ENCODE data around the gene IPCEF1. TPM values are rescaled to one million over a fixed set of nuclear protein-coding genes. Genes with fewer than 3 reads are reported as not detected.

IPCEF1 gene
- total RNA-seq, 2 donors from 2014 or later, result 3.0 to 5.7 TPM

- DNase-seq (no peak), ATAC-seq (no peak)
- no peaks in the 10 kb centered on the region for H3K27me3 ChIP-seq
- no peaks in the 10 kb centered on the region for H3K4me1 ChIP-seq
- TF ChIP-seq POLR2A (IDR thresholded peaks at IDR 0.05) (no peak), CTCF (IDR thresholded peaks at IDR 0.05) (no peak)
- H3K9me3 ChIP-seq, result no peaks in the 10 kb centered on the region
- intact Hi-C loops (cut with DNase I), result no loop called here
- 77 to 90% methylated on average over 6 of the region's 6 CpGs for WGBS, 2 donors
- H3K4me3 ChIP-seq, result no peak overlapping the region
- H3K36me3 ChIP-seq (replicated peaks in 1 of 2; ENCODE audit: insufficient read depth in 1 of 2, low read depth in 2 of 2), result no peaks in the 10 kb centered on the region
- no peak overlapping the region for H3K27ac ChIP-seq
These were observed 66.6 kb downstream of the IPCEF1 start for GRCh38 chr6:154289818-154290508.

DNA sequence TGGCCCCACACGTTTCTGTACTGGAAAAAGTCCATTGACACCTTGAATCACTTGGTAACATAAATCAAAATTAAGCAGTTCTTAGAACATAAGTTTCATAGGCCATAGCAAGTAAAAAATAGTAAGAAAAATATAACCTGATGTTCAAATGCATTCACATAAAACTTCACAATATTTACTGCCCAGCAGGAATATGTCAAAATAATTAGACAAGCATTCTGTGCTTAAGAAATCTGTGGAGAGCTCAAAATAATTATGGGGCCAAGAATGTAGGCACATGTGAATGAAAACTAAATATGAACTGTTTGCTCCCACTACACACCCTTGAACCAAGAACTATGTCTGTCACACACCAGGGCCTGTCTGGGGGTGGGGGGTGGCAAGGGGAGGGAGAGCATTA lies 70.8 kb downstream of the IPCEF1 start:
- DNase-seq (no peak), ATAC-seq (no peak)
- Histone ChIP-seq H3K36me3 (replicated peaks in 1 of 2; ENCODE audit: insufficient read depth in 1 of 2, low read depth in 2 of 2) (no peaks in the 10 kb centered on the region), H3K27ac (no peak overlapping the region), H3K27me3 (no peaks in the 10 kb centered on the region), H3K4me1 (no peaks in the 10 kb centered on the region), H3K4me3 (no peak overlapping the region), H3K9me3 (no peaks in the 10 kb centered on the region)
- intact Hi-C loops (cut with DNase I), result no loop called here
- WGBS, 2 donors, result 75% methylated on average over 1 of the region's 1 CpG
- TF ChIP-seq POLR2A (IDR thresholded peaks at IDR 0.05), result no peak
- TF ChIP-seq CTCF (IDR thresholded peaks at IDR 0.05), result no peak

GRCh38 chr6:154284313-154284853 lies 72.2 kb downstream of the IPCEF1 start:
- no peaks in the 10 kb centered on the region for H3K36me3 ChIP-seq (replicated peaks in 1 of 2; ENCODE audit: insufficient read depth in 1 of 2, low read depth in 2 of 2)
- no peaks in the 10 kb centered on the region for H3K4me1 ChIP-seq
- no peaks in the 10 kb centered on the region for H3K27me3 ChIP-seq
- ATAC-seq (no peak), DNase-seq (no peak)
- no peaks in the 10 kb centered on the region for H3K9me3 ChIP-seq
- no peak for TF ChIP-seq CTCF (IDR thresholded peaks at IDR 0.05)
- TF ChIP-seq POLR2A (IDR thresholded peaks at IDR 0.05), result no peak
- WGBS, 2 donors, result 86 to 87% methylated on average over 7 of the region's 7 CpGs
- H3K27ac ChIP-seq, result no peak overlapping the region
- no peak overlapping the region for H3K4me3 ChIP-seq
- intact Hi-C loops (cut with DNase I), result no loop called here

- no peaks in the 10 kb centered on the region for H3K9me3 ChIP-seq
- no peaks in the 10 kb centered on the region for H3K4me1 ChIP-seq
- WGBS, 2 donors, result 80 to 81% methylated on average over 2 of the region's 2 CpGs
- TF ChIP-seq POLR2A (IDR thresholded peaks at IDR 0.05) (no peak), CTCF (IDR thresholded peaks at IDR 0.05) (no peak)
- no peaks in the 10 kb centered on the region for H3K27me3 ChIP-seq
- H3K27ac ChIP-seq, result no peak overlapping the region
- no peak for DNase-seq
- no peak for ATAC-seq
- H3K4me3 ChIP-seq, result no peak overlapping the region
- intact Hi-C loops (cut with DNase I), result no loop called here
- H3K36me3 ChIP-seq (replicated peaks in 1 of 2; ENCODE audit: insufficient read depth in 1 of 2, low read depth in 2 of 2), result no peaks in the 10 kb centered on the region
These were observed 76.1 kb downstream of the IPCEF1 start for GRCh38 chr6:154280521-154280920.

GRCh38 chr6:154277629-154278017 lies 79.0 kb downstream of the IPCEF1 start:
- H3K27me3 ChIP-seq, result no peaks in the 10 kb centered on the region
- TF ChIP-seq CTCF (IDR thresholded peaks at IDR 0.05), result no peak
- no peak for TF ChIP-seq POLR2A (IDR thresholded peaks at IDR 0.05)
- ATAC-seq (no peak), DNase-seq (no peak)
- intact Hi-C loops (cut with DNase I), result loop anchor here (5.0 kb wide), 1 partner anchor 120 kb away; no protein-coding TSS in a partner anchor
- WGBS, 2 donors, result 54 to 57% methylated on average over 7 of the region's 7 CpGs
- no peaks in the 10 kb centered on the region for H3K4me1 ChIP-seq
- no peak overlapping the region for H3K4me3 ChIP-seq
- H3K36me3 ChIP-seq (replicated peaks in 1 of 2; ENCODE audit: insufficient read depth in 1 of 2, low read depth in 2 of 2), result no peaks in the 10 kb centered on the region
- H3K27ac ChIP-seq, result no peak overlapping the region
- H3K9me3 ChIP-seq, result no peaks in the 10 kb centered on the region
